Measurements from ENCODE around the gene PRKG1.
"Not testable (repeated sequence)": the region's sequence is repeated elsewhere in the genome, so short reads cannot be mapped to it uniquely, and the experiment has no call there.

The PRKG1 gene

DNA sequence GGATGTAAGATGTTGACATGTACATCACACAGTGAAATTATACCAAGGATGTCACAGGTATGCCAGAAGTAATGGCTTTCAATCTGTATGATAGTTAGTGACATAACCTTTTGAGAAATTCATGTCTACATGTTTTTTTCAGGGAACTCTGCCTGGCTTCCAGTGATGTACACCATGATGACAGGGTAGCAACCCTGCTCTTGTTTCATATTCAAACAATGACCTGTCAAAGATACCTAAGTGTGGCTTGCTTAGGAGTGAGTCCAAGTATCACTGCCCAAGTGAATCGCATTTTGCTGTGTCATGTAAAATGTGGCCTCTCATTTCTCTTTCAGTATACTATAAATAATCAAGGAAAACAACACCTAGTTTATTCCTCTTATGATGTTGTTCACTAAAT lies 1033.9 kb downstream of the PRKG1 start:
- no peak for DNase-seq

GRCh38 chr10:52110576-52110975 lies 1036.3 kb downstream of the PRKG1 start:
- no peak for DNase-seq

- no peak for DNase-seq
Measured at GRCh38 chr10:52111101-52111891, 1037.0 kb downstream of the PRKG1 start.

GRCh38 chr10:52115823-52116222 lies 1041.5 kb downstream of the PRKG1 start:
- no peak for DNase-seq

- no peak for DNase-seq
Measured at GRCh38 chr10:52119507-52119906, 1045.2 kb downstream of the PRKG1 start.

DNA sequence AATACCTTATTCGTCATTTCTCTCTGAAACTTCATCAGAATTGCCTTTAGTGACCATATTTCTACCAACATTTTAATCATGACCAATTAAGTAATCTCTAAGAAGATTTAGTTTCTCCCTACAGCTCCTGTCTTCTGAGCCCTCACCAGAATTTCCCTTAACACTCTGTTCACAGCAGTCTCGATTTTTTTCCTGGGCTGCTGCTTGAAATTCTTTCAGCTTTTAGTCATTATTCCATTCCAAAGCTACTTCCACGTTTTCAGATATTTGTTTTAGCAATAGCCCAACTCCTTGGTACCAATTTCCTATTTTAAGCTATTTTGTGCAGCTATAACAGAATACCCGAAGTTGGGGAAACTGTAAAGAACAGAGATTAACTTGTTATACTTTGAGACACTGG lies 1047.4 kb downstream of the PRKG1 start:
- DNase-seq, result no peak

DNA sequence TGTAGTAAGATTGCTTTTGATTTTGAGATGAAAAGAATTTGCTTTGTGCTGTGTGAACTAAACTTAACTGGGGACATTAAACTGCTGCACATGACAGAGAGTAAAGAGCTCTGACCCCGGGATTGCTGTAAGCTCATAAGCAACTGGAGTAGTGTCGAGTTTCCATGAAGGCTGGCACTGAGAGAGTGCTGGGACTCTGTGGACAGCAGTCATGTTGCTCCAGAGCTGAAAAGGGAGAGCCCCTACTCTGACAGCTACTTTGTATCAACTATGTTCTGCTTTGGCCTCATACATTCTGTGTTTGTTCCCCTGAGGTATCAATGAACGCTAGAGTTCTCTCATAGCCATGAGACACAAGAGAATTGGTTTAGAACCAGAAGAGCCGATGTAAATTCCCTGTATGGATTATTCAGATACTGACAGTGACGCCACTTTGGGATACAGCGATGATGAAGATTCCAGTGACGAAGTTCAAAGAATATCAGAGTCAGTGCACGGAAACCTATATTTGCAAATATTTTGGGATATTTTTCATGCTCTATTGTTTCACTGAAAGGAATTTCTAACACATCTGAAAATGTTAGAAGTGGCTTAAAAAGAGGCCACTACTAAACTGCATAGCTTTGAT lies 1053.9 kb downstream of the PRKG1 start:
- DNase-seq, result no peak

DNA sequence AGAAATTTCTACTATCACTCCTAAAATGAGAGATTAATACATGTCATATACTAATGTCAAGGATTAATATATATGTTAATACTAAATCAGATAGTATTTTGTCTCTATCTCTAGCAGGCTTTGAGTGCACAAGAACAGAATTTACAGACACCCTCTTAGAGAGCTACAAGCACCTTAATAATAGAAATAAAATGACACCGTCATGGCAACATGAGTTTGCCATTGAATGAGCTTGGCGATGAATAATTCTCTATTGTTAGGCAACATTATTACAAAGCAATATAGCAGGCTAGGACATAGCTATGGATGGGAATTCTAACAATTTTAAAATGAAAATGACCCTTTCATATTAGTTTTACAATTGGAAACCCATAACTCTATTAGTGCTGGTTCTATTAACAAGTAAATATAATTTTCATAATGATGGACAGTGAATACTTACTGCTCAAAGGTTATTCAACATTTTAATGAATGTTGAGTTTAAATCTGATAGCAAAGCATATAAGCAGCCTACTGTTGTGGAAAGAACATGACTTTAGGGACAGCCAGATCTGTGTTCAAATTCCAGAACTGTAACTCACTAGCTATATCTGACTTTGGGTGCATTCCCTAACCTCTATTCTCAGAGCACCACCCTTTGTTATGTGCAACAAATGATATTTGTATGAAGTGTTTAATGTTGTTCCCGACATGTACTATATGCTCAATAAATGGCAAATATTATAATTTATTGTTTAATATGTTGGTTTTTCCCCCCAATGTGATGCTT lies 1055.3 kb downstream of the PRKG1 start:
- no peak for DNase-seq

- DNase-seq, result no peak
Measured at GRCh38 chr10:52135101-52135500, 1060.8 kb downstream of the PRKG1 start.

DNA sequence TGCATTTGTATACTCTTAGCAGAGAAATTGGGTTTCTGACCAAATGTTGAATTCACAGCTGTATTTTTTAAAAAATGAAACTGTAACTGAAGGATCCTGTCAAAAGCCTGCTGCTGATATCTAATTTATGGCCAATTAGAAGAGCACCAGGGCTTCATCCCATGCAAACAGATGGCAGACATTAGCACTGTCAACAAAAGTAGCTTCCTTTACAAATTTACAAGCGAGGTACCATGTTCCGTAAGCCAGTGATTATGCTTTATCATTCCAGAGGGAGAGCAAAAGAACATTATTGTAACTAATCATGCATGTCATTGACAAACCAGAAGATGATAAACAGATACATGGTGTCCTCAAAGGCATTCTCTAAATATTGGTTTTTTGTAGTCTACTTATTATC lies 1062.6 kb downstream of the PRKG1 start:
- DNase-seq, result no peak

DNA sequence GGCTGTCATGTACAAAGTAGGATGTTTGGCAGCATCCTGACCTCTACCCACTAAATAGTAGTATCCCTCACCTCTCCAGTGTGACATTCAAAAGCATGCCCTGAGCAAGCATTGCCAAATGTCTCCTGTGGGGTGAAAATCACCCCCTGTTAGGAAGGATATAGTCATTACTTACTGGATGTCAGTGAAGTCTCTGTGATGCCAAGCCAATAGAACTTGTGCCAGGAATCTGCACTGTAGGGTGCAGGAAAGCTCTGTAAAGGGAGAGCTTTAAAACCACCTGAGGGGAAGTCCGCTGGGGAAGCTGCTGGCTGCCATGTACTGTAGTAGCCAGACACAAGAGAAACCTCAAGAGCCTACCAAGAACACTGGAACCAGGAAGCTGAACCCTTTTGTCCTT lies 1069.1 kb downstream of the PRKG1 start:
- DNase-seq, result no peak

GRCh38 chr10:52145636-52146035 lies 1071.3 kb downstream of the PRKG1 start:
- no peak for DNase-seq

GRCh38 chr10:52146766-52147165 lies 1072.5 kb downstream of the PRKG1 start:
- DNase-seq, result no peak

- no peak for DNase-seq
Measured at GRCh38 chr10:52170776-52171175, 1096.5 kb downstream of the PRKG1 start.

DNA sequence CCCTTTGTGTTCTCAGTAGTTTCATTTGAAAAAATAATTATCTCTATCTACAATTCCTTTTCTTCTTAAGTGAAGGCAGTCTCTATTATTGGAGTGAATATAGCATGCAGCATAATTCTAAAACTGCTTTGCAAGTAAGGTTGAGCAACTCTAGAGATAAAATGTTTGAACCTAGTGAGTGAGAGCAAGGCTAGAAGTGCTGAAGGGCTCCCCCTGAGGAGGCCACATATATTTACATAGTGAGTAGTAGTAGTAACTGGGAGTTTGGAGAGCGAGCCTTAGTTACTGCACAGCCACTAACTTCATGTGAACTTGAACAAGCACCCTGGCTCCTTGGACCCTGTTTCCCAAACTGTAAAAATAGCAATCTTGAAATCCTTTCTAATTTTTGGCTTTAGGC lies 1098.3 kb downstream of the PRKG1 start:
- no peak for DNase-seq

GRCh38 chr10:52185256-52185655 lies 1111.0 kb downstream of the PRKG1 start:
- DNase-seq, result no peak

- DNase-seq, result no peak
Measured at GRCh38 chr10:52187521-52188258, 1113.4 kb downstream of the PRKG1 start.

DNA sequence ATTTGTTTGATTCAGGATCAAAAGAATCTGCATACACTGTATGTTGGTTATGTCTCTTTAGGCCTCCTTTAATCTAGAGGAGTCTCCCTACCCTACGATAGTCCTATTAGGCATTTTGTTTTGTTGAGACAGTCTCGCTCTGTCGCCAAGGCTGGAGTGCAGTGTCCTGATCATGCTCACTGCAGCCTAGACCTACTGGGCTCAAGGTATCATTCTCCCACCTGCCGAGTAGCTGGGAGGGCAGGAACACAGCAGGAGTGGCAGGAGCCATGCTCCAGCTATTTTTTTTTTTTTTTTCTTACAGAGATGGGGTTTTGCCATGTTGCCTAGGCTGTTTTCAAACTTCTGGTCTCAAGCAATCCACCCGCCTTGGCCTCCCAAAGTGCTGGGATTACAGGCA lies 1116.8 kb downstream of the PRKG1 start:
- no peak for DNase-seq

DNA sequence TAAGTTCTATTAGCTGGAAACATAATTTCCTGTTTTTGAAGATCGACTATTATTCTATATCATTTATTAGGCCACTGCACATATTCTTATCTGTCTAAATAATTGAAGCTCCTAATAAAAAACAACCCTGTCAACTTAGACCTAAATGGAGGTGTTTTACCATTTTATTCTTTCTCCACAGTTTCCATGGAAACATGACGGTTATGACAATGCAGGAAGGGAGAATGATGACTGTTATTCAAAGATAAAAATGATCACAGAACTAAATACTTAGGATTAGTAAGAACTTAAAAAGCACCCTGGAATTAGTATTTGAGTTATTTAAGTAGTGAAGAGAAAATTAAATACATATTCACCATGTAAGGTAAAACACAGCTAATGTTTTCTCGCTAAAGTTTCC lies 1119.9 kb downstream of the PRKG1 start:
- DNase-seq, result no peak

DNA sequence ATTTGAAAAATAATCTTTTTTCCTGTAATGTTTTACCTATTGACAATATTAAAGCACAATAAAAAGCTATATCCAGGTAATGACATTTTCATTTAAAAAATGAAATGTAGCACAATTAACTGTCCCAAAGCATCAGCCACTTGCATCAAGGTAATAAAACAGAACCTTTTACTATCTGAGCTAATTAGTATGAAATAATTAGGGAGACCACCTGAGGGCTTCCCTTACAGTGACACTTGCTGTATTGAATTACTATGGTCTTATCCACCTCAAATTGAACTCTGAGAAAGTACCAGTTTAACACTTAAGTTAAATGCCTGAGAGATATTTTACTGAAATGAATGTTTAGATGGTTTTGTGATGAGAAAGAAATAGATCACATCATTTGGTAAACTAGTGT lies 1120.4 kb downstream of the PRKG1 start:
- no peak for DNase-seq

GRCh38 chr10:52197098-52197497 lies 1122.8 kb downstream of the PRKG1 start:
- DNase-seq, result no peak

GRCh38 chr10:52198540-52198939 lies 1124.3 kb downstream of the PRKG1 start:
- no peak for DNase-seq

- not testable (repeated sequence) for DNase-seq
Measured at GRCh38 chr10:52204906-52205305, 1130.6 kb downstream of the PRKG1 start.
